ENCODE results near the gene MEIS1.

The MEIS1 gene

DNA sequence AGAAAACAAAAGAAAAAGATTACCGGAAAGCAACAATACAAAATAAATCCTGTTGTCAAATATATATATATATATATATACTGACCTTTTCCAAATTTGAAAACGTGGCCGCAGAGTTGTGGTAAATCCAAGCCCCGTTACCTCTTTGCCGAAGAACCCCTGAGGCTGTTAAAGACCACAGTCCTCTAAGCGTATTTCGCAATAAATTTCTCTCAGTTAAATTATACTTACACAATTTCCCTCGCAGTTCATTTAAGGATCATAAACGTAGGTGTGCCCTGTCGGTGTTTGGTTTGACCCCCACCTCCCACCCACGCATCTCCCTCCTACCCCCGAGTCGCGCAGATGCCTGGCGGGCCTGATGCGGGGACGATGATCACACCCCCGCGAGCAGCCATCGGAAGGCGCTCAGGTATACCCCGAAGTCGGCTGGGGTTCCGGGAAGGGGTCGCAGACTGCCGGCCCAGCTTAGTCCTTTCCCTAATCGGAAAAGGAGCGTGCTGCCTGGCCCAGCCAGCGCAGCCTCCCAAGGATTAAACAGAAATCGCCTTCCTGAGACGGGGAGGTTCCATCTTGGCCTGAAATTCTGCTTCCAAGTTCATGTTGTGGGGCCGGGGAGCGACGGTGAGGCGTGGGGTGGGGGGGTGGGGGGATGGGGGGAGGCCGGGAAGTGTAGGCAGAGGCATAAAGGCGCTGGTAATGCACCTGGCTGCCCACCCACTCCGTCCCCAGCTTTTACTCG is 2.9 kb upstream of the MEIS1 start:
- DNase-seq, result no peak

GRCh38 chr2:66432801-66433694 is 1.9 kb upstream of the MEIS1 start:
- peak; percentile 51 for DNase-seq

GRCh38 chr2:66433695-66433944 is 1.3 kb upstream of the MEIS1 start:
- DNase-seq, result no peak

DNA sequence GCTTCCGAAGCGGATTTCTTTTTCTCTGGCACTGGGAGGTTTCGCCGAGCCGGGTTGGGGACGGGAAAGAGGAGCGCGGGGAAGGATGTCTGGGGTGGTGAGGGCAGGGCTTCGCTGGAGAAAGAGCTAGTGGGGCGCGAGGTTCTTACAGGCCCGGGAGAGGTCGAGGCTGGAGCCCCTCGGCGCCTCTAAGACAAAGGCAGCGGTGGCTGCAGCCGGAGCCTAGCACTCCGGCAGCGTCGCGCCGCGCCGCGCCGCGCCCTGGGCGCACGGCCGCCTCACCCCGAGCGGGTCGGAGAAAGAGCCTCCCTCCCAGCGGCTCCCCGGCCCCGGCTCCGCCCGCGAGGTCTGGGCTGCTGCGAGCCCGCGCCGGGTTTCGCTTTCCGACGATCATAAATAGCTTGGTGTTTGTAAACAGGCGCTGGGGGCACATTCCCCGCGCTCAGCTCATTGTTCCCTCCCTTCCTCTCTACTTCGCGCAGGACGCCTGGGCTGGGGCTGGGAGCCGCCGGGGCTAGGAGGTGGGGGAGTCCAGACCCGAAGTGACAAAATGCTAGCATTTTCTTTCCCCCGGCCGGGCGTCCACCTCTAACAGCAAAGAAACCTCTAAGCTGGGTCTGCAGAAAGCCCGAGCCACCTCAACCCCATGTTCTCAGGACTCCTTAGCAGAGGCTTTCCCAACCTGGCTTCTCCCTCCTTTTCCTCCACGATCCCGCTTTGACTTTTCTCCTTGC is 813 bp upstream of the MEIS1 start:
- peak in 1 of 2 donors; percentile 22 for DNase-seq

- no peak for DNase-seq
Measured at GRCh38 chr2:66435549-66435875, 587 bp downstream of the MEIS1 start.

GRCh38 chr2:66435963-66436362 is 1.0 kb downstream of the MEIS1 start:
- no peak for DNase-seq

DNA sequence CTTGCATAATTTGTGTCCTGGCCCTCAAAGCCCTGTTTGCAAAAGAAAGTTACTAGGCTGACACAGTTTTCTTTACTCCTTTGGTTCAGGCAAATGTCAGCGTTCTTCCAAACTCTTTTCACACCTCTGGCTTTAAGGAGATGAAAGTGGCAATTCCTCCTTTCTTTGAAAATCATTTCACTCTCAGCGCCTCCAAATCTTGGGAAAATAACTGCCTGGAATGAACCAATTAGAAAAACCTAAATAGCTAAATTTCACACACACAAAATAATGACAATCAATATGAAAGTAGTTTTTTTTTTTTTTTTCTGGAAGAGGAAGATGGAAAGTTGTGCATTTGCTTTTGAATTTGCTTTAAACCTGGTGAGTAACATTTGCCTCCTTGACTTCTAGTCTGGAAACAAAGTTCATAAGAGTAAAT is 1.7 kb downstream of the MEIS1 start:
- no peak for DNase-seq

DNA sequence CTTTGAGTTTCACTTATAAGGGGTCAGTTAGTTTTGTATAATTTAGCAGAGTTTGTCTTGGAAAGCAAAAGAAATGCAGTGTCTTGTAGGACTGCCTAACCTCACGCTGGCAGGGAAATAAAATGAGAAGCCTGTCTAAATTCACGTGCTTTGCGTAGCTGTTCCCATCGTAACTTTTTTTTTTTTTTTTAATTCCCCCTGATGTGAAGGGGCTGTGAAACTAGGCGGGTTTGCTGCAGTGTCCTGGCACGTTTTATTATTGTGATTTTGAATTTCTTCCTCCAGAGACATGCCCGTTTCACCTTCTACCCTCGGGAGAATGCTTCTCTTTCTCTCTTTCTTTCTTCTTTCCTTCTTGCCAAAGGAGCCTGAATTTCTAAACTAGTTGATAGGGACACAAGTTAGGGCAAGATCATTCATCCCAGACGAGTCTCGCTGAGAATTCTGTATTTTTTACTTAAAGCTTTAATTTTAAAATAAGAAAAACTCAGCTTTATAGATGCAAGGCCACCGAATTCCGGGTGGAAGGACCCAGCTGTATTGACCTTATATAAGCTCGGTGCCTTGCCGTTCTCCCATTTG is 2.3 kb downstream of the MEIS1 start:
- DNase-seq, result no peak

GRCh38 chr2:66437691-66438497 is 3.0 kb downstream of the MEIS1 start:
- DNase-seq, result no peak

DNA sequence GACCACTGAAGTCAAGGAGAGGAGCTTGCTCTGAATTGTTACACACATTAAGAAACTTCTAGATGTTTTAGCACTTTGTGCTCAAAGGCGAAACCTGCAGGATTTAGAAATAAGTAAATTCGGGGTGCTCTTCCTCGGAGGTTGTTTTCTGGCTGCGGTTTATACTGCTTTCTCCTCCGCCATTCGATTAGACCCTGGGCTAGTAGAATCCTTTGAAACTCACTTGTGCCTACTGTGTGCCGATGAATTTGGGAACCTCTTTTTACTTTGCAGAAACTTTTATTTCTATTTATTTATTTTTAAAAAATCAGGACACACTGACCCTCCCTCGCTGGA is 3.5 kb downstream of the MEIS1 start:
- no peak for DNase-seq

GRCh38 chr2:66438891-66439811 is 4.2 kb downstream of the MEIS1 start:
- DNase-seq, result no peak

GRCh38 chr2:66439812-66440542 is 5.1 kb downstream of the MEIS1 start:
- no peak for DNase-seq

DNA sequence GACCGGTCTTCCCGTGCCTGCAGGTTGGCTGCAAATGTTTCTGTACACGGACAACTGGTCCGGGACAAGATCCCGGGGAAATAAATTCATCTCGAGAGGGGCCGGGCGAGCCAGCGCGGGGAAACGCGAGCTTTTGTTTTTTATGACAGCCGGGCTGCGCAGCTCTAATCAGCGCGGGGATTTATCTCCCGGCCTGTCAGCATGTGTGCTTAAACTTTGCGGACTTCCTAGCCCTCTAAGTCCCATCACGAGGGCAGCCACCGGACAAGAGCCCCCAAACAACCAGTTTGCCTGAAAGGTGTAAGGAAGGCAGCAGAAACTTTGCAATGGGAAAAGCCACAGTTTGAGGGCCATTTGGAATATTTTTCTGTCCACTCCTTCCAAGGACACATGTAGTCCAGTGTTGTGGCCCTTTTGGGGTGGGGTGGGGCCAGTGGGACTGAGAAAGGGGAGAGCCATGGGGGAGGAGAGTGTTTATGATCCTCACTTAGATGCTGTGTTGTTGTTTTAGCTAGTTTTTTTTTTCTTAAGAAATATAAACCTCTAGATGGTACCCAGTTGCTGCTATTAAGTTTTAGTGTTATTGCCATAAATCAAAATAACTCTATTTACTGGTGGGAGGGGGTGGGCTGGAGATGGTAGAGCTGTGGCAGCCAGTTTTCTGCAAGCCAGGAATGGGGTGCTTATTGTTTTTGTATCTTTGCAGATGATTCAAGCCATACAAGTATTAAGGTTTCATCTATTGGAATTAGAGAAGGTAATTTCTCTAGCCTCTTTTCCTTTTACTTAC is 6.0 kb downstream of the MEIS1 start:
- no peak for DNase-seq

- DNase-seq, result no peak
Measured at GRCh38 chr2:66441581-66442320, 6.8 kb downstream of the MEIS1 start.

DNA sequence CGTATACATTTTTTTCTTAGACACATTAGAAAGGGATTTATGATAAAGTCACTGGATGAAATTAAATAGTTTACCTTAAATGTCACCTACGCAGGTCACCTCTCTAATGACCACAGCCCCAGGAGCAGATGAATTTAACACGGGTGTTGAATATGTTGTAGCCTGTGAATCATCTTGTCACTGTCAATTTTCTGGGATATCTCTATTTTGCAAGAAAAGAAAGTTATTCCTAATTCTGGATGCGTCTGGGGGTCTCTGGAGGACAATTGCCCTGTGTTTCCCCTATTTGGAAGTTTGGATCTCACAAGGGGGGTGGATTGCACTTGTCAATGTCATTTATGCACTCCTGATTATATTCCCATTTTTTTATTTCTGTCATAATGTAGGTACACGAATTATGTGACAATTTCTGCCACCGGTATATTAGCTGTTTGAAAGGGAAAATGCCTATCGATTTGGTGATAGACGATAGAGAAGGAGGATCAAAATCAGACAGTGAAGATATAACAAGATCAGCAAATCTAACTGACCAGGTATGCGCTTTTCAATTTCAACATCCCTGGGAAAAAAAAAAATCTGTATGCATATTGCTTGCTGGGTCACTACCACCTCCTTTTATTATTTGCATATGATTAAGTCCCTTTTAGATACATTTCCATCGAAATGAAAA is 7.7 kb downstream of the MEIS1 start:
- DNase-seq, result no peak

- DNase-seq, result no peak
Measured at GRCh38 chr2:66443186-66443978, 8.5 kb downstream of the MEIS1 start.

DNA sequence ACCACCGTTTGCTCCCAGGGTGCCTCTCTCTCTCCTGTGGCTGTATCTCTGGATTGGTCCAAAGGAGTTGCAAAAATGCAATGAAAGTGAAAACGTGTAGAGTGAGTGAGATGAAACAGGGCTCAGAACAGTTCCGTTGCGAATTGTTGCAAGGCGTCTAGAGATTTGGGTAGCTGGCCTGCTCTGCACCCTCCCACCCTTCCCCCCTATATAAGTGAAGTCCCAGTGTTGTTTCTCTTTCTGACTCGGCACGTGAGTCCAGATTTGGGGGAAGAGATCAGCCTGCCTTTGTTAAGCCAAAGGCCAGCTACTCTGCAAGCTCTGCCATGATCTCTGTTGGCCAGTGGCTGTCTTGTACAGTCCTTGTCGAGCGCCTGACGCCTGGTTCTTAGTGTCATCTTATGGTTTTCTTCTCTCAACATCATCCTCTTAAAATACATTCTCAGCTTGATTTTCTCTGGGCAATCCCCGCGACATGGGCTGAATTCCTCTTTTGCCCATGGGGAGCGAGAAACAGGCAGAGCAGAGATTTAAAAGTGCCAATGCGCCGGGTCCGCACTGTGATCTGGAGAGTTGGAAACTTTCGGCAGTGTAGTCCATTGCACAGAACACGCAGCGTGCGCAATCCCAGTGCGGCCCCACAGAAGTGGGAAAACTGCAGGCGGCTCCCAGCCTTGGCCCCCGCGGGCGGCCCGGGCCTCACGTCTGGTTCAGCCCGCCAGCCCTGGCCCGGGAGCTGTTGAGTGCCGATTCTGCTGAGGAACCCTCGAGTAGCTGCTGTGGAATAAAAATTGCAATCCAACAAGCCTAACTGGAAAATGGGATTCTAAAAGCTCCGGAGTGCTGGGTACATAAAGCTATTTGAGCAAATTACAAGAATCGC is 9.3 kb downstream of the MEIS1 start:
- no peak for DNase-seq

Data from inflammatory macrophage (primary cell).